ENCODE data around the gene VPS13C. TPM values are rescaled to one million over a fixed set of nuclear protein-coding genes. Genes with fewer than 3 reads are reported as not detected.

Gene VPS13C
- total and polyA plus RNA-seq, 2 experiments from 2014 or later = 10.2 to 20.5 TPM

DNA sequence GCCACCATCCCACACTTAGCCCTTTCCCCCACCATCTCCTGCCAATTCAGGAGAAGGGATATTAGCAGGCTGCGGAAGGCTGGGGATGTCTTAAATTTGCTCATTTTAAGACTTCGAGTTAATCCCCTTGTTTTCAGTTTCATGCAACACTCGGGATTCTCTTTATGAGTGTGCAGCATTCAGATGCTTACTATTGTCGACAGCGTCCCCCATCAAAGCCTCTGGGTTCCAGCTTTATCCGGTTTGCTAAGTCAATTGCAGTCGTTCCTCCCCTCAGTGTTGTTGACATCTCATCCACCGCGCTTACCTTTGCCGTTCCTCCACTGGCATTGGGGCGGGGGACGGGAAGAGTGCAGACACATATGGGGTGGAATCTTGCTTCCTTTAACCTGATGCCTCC lies 220.2 kb downstream of the VPS13C start:
- no peaks in the 10 kb centered on the region for H3K4me1 ChIP-seq (ENCODE audit: insufficient read depth)
- H3K27ac Mint-ChIP-seq = no peak overlapping the region

More for the DNA sequence above, 220.2 kb downstream of the VPS13C start:
- Mint-ChIP-seq H3K36me3 (ENCODE audit: low read depth) (no peaks in the 10 kb centered on the region), H3K4me3 (no peak overlapping the region), H3K9me3 (no peaks in the 10 kb centered on the region), H3K27me3 (ENCODE audit: insufficient read depth, low read depth, poor library complexity) (peaks cover 2% of the 10 kb centered on the region), H3K4me1 (no peaks in the 10 kb centered on the region)
- H2AFZ ChIP-seq = peak overlapping the region; percentile 84
- ATAC-seq (no peak), DNase-seq (ENCODE audit: low spot score) (peak; percentile 20)
- H4K20me1 ChIP-seq (replicated peaks; ENCODE audit: insufficient read depth) = no peaks in the 10 kb centered on the region
- H3F3A ChIP-seq (replicated peaks; ENCODE audit: low read depth) = no peaks in the 10 kb centered on the region
- H3K9me2 ChIP-seq (ENCODE audit: insufficient read depth) = no peaks in the 10 kb centered on the region
- no peak for TF ChIP-seq POLR2AphosphoS5 (IDR thresholded peaks at IDR 0.05; ENCODE audit: low read depth)
- TF ChIP-seq, protein P1, sequence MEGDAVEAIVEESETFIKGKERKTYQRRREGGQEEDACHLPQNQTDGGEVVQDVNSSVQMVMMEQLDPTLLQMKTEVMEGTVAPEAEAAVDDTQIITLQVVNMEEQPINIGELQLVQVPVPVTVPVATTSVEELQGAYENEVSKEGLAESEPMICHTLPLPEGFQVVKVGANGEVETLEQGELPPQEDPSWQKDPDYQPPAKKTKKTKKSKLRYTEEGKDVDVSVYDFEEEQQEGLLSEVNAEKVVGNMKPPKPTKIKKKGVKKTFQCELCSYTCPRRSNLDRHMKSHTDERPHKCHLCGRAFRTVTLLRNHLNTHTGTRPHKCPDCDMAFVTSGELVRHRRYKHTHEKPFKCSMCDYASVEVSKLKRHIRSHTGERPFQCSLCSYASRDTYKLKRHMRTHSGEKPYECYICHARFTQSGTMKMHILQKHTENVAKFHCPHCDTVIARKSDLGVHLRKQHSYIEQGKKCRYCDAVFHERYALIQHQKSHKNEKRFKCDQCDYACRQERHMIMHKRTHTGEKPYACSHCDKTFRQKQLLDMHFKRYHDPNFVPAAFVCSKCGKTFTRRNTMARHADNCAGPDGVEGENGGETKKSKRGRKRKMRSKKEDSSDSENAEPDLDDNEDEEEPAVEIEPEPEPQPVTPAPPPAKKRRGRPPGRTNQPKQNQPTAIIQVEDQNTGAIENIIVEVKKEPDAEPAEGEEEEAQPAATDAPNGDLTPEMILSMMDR (conservative IDR thresholded peaks at IDR 0.05; ENCODE audit: low read depth in 2 of 2) = no peak
- no peak for TF ChIP-seq ZNF114 (CRISPR knock-in tag; IDR thresholded peaks at IDR 0.05)
- TF ChIP-seq, protein P2, sequence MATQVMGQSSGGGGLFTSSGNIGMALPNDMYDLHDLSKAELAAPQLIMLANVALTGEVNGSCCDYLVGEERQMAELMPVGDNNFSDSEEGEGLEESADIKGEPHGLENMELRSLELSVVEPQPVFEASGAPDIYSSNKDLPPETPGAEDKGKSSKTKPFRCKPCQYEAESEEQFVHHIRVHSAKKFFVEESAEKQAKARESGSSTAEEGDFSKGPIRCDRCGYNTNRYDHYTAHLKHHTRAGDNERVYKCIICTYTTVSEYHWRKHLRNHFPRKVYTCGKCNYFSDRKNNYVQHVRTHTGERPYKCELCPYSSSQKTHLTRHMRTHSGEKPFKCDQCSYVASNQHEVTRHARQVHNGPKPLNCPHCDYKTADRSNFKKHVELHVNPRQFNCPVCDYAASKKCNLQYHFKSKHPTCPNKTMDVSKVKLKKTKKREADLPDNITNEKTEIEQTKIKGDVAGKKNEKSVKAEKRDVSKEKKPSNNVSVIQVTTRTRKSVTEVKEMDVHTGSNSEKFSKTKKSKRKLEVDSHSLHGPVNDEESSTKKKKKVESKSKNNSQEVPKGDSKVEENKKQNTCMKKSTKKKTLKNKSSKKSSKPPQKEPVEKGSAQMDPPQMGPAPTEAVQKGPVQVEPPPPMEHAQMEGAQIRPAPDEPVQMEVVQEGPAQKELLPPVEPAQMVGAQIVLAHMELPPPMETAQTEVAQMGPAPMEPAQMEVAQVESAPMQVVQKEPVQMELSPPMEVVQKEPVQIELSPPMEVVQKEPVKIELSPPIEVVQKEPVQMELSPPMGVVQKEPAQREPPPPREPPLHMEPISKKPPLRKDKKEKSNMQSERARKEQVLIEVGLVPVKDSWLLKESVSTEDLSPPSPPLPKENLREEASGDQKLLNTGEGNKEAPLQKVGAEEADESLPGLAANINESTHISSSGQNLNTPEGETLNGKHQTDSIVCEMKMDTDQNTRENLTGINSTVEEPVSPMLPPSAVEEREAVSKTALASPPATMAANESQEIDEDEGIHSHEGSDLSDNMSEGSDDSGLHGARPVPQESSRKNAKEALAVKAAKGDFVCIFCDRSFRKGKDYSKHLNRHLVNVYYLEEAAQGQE (IDR thresholded peaks at IDR 0.05; ENCODE audit: unreplicated experiment) = no peak
- TF ChIP-seq, protein P3, sequence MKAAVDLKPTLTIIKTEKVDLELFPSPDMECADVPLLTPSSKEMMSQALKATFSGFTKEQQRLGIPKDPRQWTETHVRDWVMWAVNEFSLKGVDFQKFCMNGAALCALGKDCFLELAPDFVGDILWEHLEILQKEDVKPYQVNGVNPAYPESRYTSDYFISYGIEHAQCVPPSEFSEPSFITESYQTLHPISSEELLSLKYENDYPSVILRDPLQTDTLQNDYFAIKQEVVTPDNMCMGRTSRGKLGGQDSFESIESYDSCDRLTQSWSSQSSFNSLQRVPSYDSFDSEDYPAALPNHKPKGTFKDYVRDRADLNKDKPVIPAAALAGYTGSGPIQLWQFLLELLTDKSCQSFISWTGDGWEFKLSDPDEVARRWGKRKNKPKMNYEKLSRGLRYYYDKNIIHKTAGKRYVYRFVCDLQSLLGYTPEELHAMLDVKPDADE (IDR thresholded peaks at IDR 0.05) = no peak
- no peak for TF ChIP-seq ZNF331 (CRISPR knock-in tag; IDR thresholded peaks at IDR 0.05; ENCODE audit: low read depth)
- TF ChIP-seq STAT1 (IDR thresholded peaks at IDR 0.05; ENCODE audit: unreplicated experiment) = no peak
- no peak for TF ChIP-seq EZH2 (IDR thresholded peaks at IDR 0.05; ENCODE audit: low read depth, unreplicated experiment)
- TF ChIP-seq EZH2phosphoT487 (IDR thresholded peaks at IDR 0.05; ENCODE audit: unreplicated experiment) = no peak
- no peak for TF ChIP-seq CREB1 (CRISPR knock-in tag; IDR thresholded peaks at IDR 0.05; ENCODE audit: low read depth)
- TF ChIP-seq JUNB (IDR thresholded peaks at IDR 0.05; ENCODE audit: unreplicated experiment) = no peak
- no peak for TF ChIP-seq NANOG (IDR thresholded peaks at IDR 0.05; ENCODE audit: borderline replicate concordance)
- TF ChIP-seq, protein P4, sequence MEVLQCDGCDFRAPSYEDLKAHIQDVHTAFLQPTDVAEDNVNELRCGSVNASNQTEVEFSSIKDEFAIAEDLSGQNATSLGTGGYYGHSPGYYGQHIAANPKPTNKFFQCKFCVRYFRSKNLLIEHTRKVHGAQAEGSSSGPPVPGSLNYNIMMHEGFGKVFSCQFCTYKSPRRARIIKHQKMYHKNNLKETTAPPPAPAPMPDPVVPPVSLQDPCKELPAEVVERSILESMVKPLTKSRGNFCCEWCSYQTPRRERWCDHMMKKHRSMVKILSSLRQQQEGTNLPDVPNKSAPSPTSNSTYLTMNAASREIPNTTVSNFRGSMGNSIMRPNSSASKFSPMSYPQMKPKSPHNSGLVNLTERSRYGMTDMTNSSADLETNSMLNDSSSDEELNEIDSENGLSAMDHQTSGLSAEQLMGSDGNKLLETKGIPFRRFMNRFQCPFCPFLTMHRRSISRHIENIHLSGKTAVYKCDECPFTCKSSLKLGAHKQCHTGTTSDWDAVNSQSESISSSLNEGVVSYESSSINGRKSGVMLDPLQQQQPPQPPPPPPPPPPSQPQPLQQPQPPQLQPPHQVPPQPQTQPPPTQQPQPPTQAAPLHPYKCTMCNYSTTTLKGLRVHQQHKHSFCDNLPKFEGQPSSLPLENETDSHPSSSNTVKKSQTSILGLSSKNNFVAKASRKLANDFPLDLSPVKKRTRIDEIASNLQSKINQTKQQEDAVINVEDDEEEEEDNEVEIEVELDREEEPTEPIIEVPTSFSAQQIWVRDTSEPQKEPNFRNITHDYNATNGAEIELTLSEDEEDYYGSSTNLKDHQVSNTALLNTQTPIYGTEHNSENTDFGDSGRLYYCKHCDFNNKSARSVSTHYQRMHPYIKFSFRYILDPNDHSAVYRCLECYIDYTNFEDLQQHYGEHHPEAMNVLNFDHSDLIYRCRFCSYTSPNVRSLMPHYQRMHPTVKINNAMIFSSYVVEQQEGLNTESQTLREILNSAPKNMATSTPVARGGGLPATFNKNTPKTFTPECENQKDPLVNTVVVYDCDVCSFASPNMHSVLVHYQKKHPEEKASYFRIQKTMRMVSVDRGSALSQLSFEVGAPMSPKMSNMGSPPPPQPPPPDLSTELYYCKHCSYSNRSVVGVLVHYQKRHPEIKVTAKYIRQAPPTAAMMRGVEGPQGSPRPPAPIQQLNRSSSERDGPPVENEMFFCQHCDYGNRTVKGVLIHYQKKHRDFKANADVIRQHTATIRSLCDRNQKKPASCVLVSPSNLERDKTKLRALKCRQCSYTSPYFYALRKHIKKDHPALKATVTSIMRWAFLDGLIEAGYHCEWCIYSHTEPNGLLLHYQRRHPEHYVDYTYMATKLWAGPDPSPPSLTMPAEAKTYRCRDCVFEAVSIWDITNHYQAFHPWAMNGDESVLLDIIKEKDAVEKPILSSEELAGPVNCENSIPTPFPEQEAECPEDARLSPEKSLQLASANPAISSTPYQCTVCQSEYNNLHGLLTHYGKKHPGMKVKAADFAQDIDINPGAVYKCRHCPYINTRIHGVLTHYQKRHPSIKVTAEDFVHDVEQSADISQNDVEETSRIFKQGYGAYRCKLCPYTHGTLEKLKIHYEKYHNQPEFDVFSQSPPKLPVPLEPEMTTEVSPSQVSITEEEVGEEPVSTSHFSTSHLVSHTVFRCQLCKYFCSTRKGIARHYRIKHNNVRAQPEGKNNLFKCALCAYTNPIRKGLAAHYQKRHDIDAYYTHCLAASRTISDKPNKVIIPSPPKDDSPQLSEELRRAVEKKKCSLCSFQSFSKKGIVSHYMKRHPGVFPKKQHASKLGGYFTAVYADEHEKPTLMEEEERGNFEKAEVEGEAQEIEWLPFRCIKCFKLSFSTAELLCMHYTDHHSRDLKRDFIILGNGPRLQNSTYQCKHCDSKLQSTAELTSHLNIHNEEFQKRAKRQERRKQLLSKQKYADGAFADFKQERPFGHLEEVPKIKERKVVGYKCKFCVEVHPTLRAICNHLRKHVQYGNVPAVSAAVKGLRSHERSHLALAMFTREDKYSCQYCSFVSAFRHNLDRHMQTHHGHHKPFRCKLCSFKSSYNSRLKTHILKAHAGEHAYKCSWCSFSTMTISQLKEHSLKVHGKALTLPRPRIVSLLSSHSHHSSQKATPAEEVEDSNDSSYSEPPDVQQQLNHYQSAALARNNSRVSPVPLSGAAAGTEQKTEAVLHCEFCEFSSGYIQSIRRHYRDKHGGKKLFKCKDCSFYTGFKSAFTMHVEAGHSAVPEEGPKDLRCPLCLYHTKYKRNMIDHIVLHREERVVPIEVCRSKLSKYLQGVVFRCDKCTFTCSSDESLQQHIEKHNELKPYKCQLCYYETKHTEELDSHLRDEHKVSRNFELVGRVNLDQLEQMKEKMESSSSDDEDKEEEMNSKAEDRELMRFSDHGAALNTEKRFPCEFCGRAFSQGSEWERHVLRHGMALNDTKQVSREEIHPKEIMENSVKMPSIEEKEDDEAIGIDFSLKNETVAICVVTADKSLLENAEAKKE (CRISPR knock-in tag; IDR thresholded peaks at IDR 0.05) = no peak
- no peak overlapping the region for H3K4me2 ChIP-seq
- H3K27me3 ChIP-seq (ENCODE audit: insufficient read depth) = no peaks in the 10 kb centered on the region
- no peaks in the 10 kb centered on the region for H3K36me3 ChIP-seq (ENCODE audit: insufficient read depth)
- H3K27ac ChIP-seq (ENCODE audit: low read depth) = no peak overlapping the region
- no peak overlapping the region for H3K4me3 ChIP-seq
- H3K79me2 ChIP-seq (replicated peaks; ENCODE audit: insufficient read depth) = no peaks in the 10 kb centered on the region

All from GM23338 (cell line).